Gastroesophageal sphincter (tissue), 3 donors: ENCODE results near the gene FLNC.

Source experiments
- CTCF ChIP-seq, 4 experiments: fragments of 200-600 bp in 2 of 4; fragments of 450-650 bp in 2 of 4; sonication (generic) in 1 of 4; IDR thresholded peaks; one replicate each; pipeline ENCODE4 v1.5.1; 2017 to 2019; ENCODE audit warnings: antibody characterized with exemption in 4 of 4, mild to moderate bottlenecking in 2 of 4, moderate library complexity in 2 of 4
- EP300 ChIP-seq: sonication (generic); formaldehyde crosslinking; IDR thresholded peaks from one replicate; pipeline ENCODE4 v1.6.1; 2017; ENCODE audit warnings: antibody characterized with exemption, mild to moderate bottlenecking
- POLR2A ChIP-seq, 2 donors: fragments of 450-650 bp; IDR thresholded peaks; one replicate each; pipeline ENCODE4 v1.6.1; 2017; ENCODE audit warnings: antibody characterized with exemption in 2 of 2, mild to moderate bottlenecking in 2 of 2, moderate library complexity in 1 of 2
- POLR2AphosphoS5 ChIP-seq: sonication (generic); formaldehyde crosslinking; IDR thresholded peaks from one replicate; pipeline ENCODE4 v1.6.1; 2017; ENCODE audit warnings: antibody characterized with exemption

GRCh38 chr7:128794436-128794835 lies 35.8 kb upstream of the FLNC start:
- no peak for TF ChIP-seq POLR2A (IDR thresholded peaks at IDR 0.05)
- TF ChIP-seq CTCF (IDR thresholded peaks at IDR 0.05): no peak
- no peak for TF ChIP-seq POLR2AphosphoS5
- no peak for TF ChIP-seq EP300
